ENCODE data around the gene ADGRG1. TPM values are rescaled to one million over a fixed set of nuclear protein-coding genes. Genes with fewer than 3 reads are reported as not detected.

Gene ADGRG1
- 6.6 and 15.5 TPM in 2 replicates for total RNA-seq (2012; rRNA removed)

GRCh38 chr16:57628008-57628781 is at the start of gene ADGRG1:
TSS of gene ADGRG1 (plus strand) at chr16:57628630. CDS start at chr16:57650288, 21,658 bp downstream.
- Histone ChIP-seq H3K9me3 (replicated peaks; ENCODE audit: low read length) (no peaks in the 10 kb centered on the region), H3K27me3 (ENCODE audit: control insufficient read depth, insufficient read depth, low read length) (no peaks in the 10 kb centered on the region), H3K9ac (ENCODE audit: low read depth, low read length) (peak within 1 kb of the TSS; percentile 57), H3K36me3 (ENCODE audit: insufficient read depth, low read length) (no peaks in the 10 kb centered on the region), H3K4me3 (ENCODE audit: low read length) (peak within 1 kb of the TSS; percentile 53), H3K4me2 (ENCODE audit: low read length) (peak within 1 kb of the TSS; percentile 80), H3K4me1 (ENCODE audit: control insufficient read depth, insufficient read depth, low read length) (peaks cover 44% of the 10 kb centered on the region)

GRCh38 chr16:57579361-57579665 is 49.1 kb upstream of the ADGRG1 start:
- no peak overlapping the region for H3K4me2 ChIP-seq (ENCODE audit: low read length)
- no peaks in the 10 kb centered on the region for H3K36me3 ChIP-seq (ENCODE audit: insufficient read depth, low read length)
- H3K4me1 ChIP-seq (ENCODE audit: control insufficient read depth, insufficient read depth, low read length) = no peaks in the 10 kb centered on the region

GRCh38 chr16:57585051-57585687 is 43.3 kb upstream of the ADGRG1 start:
- H3K4me2 ChIP-seq (ENCODE audit: low read length) = no peak overlapping the region
- H3K9ac ChIP-seq (ENCODE audit: low read depth, low read length) = no peak overlapping the region
- no peaks in the 10 kb centered on the region for H3K9me3 ChIP-seq (replicated peaks; ENCODE audit: low read length)
- H3K4me1 ChIP-seq (ENCODE audit: control insufficient read depth, insufficient read depth, low read length) = no peaks in the 10 kb centered on the region
- peaks cover 37% of the 10 kb centered on the region for H3K27me3 ChIP-seq (ENCODE audit: control insufficient read depth, insufficient read depth, low read length)
- H3K4me3 ChIP-seq (ENCODE audit: low read length) = no peak overlapping the region
- H3K36me3 ChIP-seq (ENCODE audit: insufficient read depth, low read length) = no peaks in the 10 kb centered on the region

More at GRCh38 chr16:57579361-57579665, 49.1 kb upstream of the ADGRG1 start:
- Histone ChIP-seq H3K9ac (ENCODE audit: low read depth, low read length) (no peak overlapping the region), H3K27me3 (ENCODE audit: control insufficient read depth, insufficient read depth, low read length) (peaks cover 42% of the 10 kb centered on the region), H3K4me3 (ENCODE audit: low read length) (no peak overlapping the region), H3K9me3 (replicated peaks; ENCODE audit: low read length) (no peaks in the 10 kb centered on the region)

GRCh38 chr16:57588831-57589230 is 39.6 kb upstream of the ADGRG1 start:
- no peaks in the 10 kb centered on the region for H3K36me3 ChIP-seq (ENCODE audit: insufficient read depth, low read length)
- no peak overlapping the region for H3K9ac ChIP-seq (ENCODE audit: low read depth, low read length)
- no peak overlapping the region for H3K4me3 ChIP-seq (ENCODE audit: low read length)
- H3K27me3 ChIP-seq (ENCODE audit: control insufficient read depth, insufficient read depth, low read length) = peaks cover 17% of the 10 kb centered on the region
- H3K9me3 ChIP-seq (replicated peaks; ENCODE audit: low read length) = no peaks in the 10 kb centered on the region
- H3K4me2 ChIP-seq (ENCODE audit: low read length) = no peak overlapping the region
- H3K4me1 ChIP-seq (ENCODE audit: control insufficient read depth, insufficient read depth, low read length) = peaks cover 14% of the 10 kb centered on the region

- no peak overlapping the region for H3K4me2 ChIP-seq (ENCODE audit: low read length)
- no peaks in the 10 kb centered on the region for H3K9me3 ChIP-seq (replicated peaks; ENCODE audit: low read length)
- H3K27me3 ChIP-seq (ENCODE audit: control insufficient read depth, insufficient read depth, low read length) = peaks cover 16% of the 10 kb centered on the region
- H3K9ac ChIP-seq (ENCODE audit: low read depth, low read length) = no peak overlapping the region
- no peak overlapping the region for H3K4me3 ChIP-seq (ENCODE audit: low read length)
- peaks cover 14% of the 10 kb centered on the region for H3K4me1 ChIP-seq (ENCODE audit: control insufficient read depth, insufficient read depth, low read length)
- no peaks in the 10 kb centered on the region for H3K36me3 ChIP-seq (ENCODE audit: insufficient read depth, low read length)
Measured at GRCh38 chr16:57589374-57589773, 39.1 kb upstream of the ADGRG1 start.

- peak overlapping the region; percentile 72 for H3K4me2 ChIP-seq (ENCODE audit: low read length)
- peaks cover 2% of the 10 kb centered on the region for H3K9me3 ChIP-seq (replicated peaks; ENCODE audit: low read length)
- peaks cover 14% of the 10 kb centered on the region for H3K4me1 ChIP-seq (ENCODE audit: control insufficient read depth, insufficient read depth, low read length)
- no peak overlapping the region for H3K9ac ChIP-seq (ENCODE audit: low read depth, low read length)
- H3K36me3 ChIP-seq (ENCODE audit: insufficient read depth, low read length) = no peaks in the 10 kb centered on the region
- H3K27me3 ChIP-seq (ENCODE audit: control insufficient read depth, insufficient read depth, low read length) = peaks cover 16% of the 10 kb centered on the region
- peak overlapping the region; percentile 3 for H3K4me3 ChIP-seq (ENCODE audit: low read length)
Measured at GRCh38 chr16:57590654-57591085, 37.8 kb upstream of the ADGRG1 start.

- Histone ChIP-seq H3K4me1 (ENCODE audit: control insufficient read depth, insufficient read depth, low read length) (peaks cover 14% of the 10 kb centered on the region), H3K4me2 (ENCODE audit: low read length) (peak overlapping the region; percentile 72), H3K36me3 (ENCODE audit: insufficient read depth, low read length) (no peaks in the 10 kb centered on the region), H3K9me3 (replicated peaks; ENCODE audit: low read length) (peaks cover 3% of the 10 kb centered on the region), H3K27me3 (ENCODE audit: control insufficient read depth, insufficient read depth, low read length) (peaks cover 19% of the 10 kb centered on the region), H3K4me3 (ENCODE audit: low read length) (peak overlapping the region; percentile 3), H3K9ac (ENCODE audit: low read depth, low read length) (no peak overlapping the region)
Measured at GRCh38 chr16:57591086-57591869, 37.2 kb upstream of the ADGRG1 start.

- H3K4me1 ChIP-seq (ENCODE audit: control insufficient read depth, insufficient read depth, low read length) = peaks cover 14% of the 10 kb centered on the region
- peaks cover 3% of the 10 kb centered on the region for H3K9me3 ChIP-seq (replicated peaks; ENCODE audit: low read length)
- H3K4me2 ChIP-seq (ENCODE audit: low read length) = peak overlapping the region; percentile 72
- peaks cover 24% of the 10 kb centered on the region for H3K27me3 ChIP-seq (ENCODE audit: control insufficient read depth, insufficient read depth, low read length)
- no peaks in the 10 kb centered on the region for H3K36me3 ChIP-seq (ENCODE audit: insufficient read depth, low read length)
- no peak overlapping the region for H3K9ac ChIP-seq (ENCODE audit: low read depth, low read length)
- no peak overlapping the region for H3K4me3 ChIP-seq (ENCODE audit: low read length)
Measured at GRCh38 chr16:57591870-57592485, 36.5 kb upstream of the ADGRG1 start.

GRCh38 chr16:57592591-57593003 is 35.8 kb upstream of the ADGRG1 start:
- H3K4me1 ChIP-seq (ENCODE audit: control insufficient read depth, insufficient read depth, low read length) = peaks cover 14% of the 10 kb centered on the region
- H3K4me3 ChIP-seq (ENCODE audit: low read length) = no peak overlapping the region
- no peaks in the 10 kb centered on the region for H3K36me3 ChIP-seq (ENCODE audit: insufficient read depth, low read length)
- H3K27me3 ChIP-seq (ENCODE audit: control insufficient read depth, insufficient read depth, low read length) = peaks cover 30% of the 10 kb centered on the region
- peaks cover 3% of the 10 kb centered on the region for H3K9me3 ChIP-seq (replicated peaks; ENCODE audit: low read length)
- H3K9ac ChIP-seq (ENCODE audit: low read depth, low read length) = no peak overlapping the region
- H3K4me2 ChIP-seq (ENCODE audit: low read length) = no peak overlapping the region

- Histone ChIP-seq H3K36me3 (ENCODE audit: insufficient read depth, low read length) (no peaks in the 10 kb centered on the region), H3K9me3 (replicated peaks; ENCODE audit: low read length) (peaks cover 3% of the 10 kb centered on the region), H3K4me3 (ENCODE audit: low read length) (no peak overlapping the region), H3K27me3 (ENCODE audit: control insufficient read depth, insufficient read depth, low read length) (peaks cover 32% of the 10 kb centered on the region), H3K9ac (ENCODE audit: low read depth, low read length) (no peak overlapping the region), H3K4me1 (ENCODE audit: control insufficient read depth, insufficient read depth, low read length) (peaks cover 14% of the 10 kb centered on the region), H3K4me2 (ENCODE audit: low read length) (no peak overlapping the region)
Measured at GRCh38 chr16:57593021-57593420, 35.4 kb upstream of the ADGRG1 start.

- peaks cover 3% of the 10 kb centered on the region for H3K9me3 ChIP-seq (replicated peaks; ENCODE audit: low read length)
- no peak overlapping the region for H3K4me3 ChIP-seq (ENCODE audit: low read length)
- no peak overlapping the region for H3K9ac ChIP-seq (ENCODE audit: low read depth, low read length)
- no peaks in the 10 kb centered on the region for H3K36me3 ChIP-seq (ENCODE audit: insufficient read depth, low read length)
- peaks cover 14% of the 10 kb centered on the region for H3K4me1 ChIP-seq (ENCODE audit: control insufficient read depth, insufficient read depth, low read length)
- peaks cover 37% of the 10 kb centered on the region for H3K27me3 ChIP-seq (ENCODE audit: control insufficient read depth, insufficient read depth, low read length)
- no peak overlapping the region for H3K4me2 ChIP-seq (ENCODE audit: low read length)
Measured at GRCh38 chr16:57593990-57594389, 34.4 kb upstream of the ADGRG1 start.
